Stomach (tissue), 9 donors: ENCODE measurements around the gene AKIP1. TPM values are rescaled to one million over a fixed set of nuclear protein-coding genes. Genes with fewer than 3 reads are reported as not detected.

Source experiments
- DNase-seq, 2 donors: peaks; one replicate each; pipeline versions ENCODE4 v3.0.0 to v3.0.0-alpha.2; 2013 to 2019
- H3K27ac ChIP-seq, 5 donors: fragments of 200-600 bp in 4 of 5; sonication (generic) in 4 of 5; one replicate each; pipeline ENCODE4 v1.5.1; 2013 to 2019; ENCODE audit warnings: mild to moderate bottlenecking in 1 of 5, moderate library complexity in 1 of 5
- H3K27me3 ChIP-seq, 3 donors: fragments of 200-600 bp; sonication (generic); one replicate each; pipeline ENCODE4 v1.5.1; 2017 to 2019; ENCODE audit warnings: mixed run types in 1 of 3
- H3K36me3 ChIP-seq, 4 donors: fragments of 200-600 bp; sonication (generic); 1 replicate in 3 of 4; 2 replicates in 1 of 4; pipeline ENCODE4 v1.5.1; 2016 to 2019
- H3K4me1 ChIP-seq, 4 donors: fragments of 200-600 bp; sonication (generic); one replicate each; pipeline ENCODE4 v1.5.1; 2016 to 2019
- H3K4me3 ChIP-seq, 4 donors: fragments of 200-600 bp; sonication (generic) in 3 of 4; one replicate each; pipeline ENCODE4 v1.5.1; 2016 to 2019; ENCODE audit warnings: mild to moderate bottlenecking in 1 of 4
- H3K9me3 ChIP-seq, 4 donors: fragments of 200-600 bp; sonication (generic); one replicate each; pipeline ENCODE4 v1.5.1; 2016 to 2019
- EP300 ChIP-seq: sonication (generic); formaldehyde crosslinking; IDR thresholded peaks from one replicate; pipeline ENCODE4 v1.6.1; 2017; ENCODE audit warnings: antibody characterized with exemption
- POLR2A ChIP-seq, 4 donors: fragments of 450-650 bp; IDR thresholded peaks; one replicate each; pipeline ENCODE4 v1.6.1; 2016; ENCODE audit warnings: antibody characterized with exemption in 4 of 4, control low read depth in 2 of 4, mild to moderate bottlenecking in 1 of 4, moderate library complexity in 1 of 4
- POLR2AphosphoS5 ChIP-seq, 3 donors: sonication (generic); formaldehyde crosslinking; IDR thresholded peaks; one replicate each; pipeline ENCODE4 v1.6.1; 2016; ENCODE audit warnings: antibody characterized with exemption in 3 of 3
- WGBS, 5 donors: extraction: QIAGEN DNeasy Blood & Tissue Kit in 3 of 5; methylation state at CpG; one replicate each; pipeline versions ENCODE4 v1.1.5 to v1.1.7; 2013 to 2018; 5-methylcytosine and 5-hydroxymethylcytosine counted together
- intact Hi-C: fragments of 100-400 bp; cut with DNase I; formaldehyde crosslinking; loops from one replicate; pipeline ENCODE4 v1.15.1; 2023; ENCODE audit warnings: low total_unique reads
- polyA plus RNA-seq, 3 donors: library from polyadenylated mRNA; stranded (reverse); fragments of 200-250 nt; gene quantifications; one replicate each; pipeline ENCODE4 v1.2.3, GENCODE V29; 2013
- total RNA-seq, 5 donors: library from RNA; depleted of rRNA; stranded (reverse); fragments of >200 nt; gene quantifications; one replicate each; pipeline versions ENCODE4 v1.1.0 to v1.2.3, GENCODE V29; 2014 to 2016
- TF ChIP-seq, protein P1 (sequence below), 7 experiments: fragments of 450-650 bp in 4 of 7; fragments of 200-600 bp in 3 of 7; sonication (generic) in 3 of 7; IDR thresholded peaks; one replicate each; pipeline ENCODE4 v1.5.1; 2016 to 2019; ENCODE audit warnings: antibody characterized with exemption in 7 of 7, control low read depth in 2 of 7, mild to moderate bottlenecking in 1 of 7
- donor health status: healthy with polysubstance abuse.
- donor health status: Bipolar disorder and iron deficiency.
- donor health status: healthy.

The AKIP1 gene
- total and polyA plus RNA-seq, 8 donors: 0.89 to 26.8 (median 20.4) TPM; not detected in 1

- intact Hi-C loops: no loop called here
- Histone ChIP-seq H3K27ac (peak overlapping the region; percentile 7 to 94 (median 89)), H3K36me3 (no peaks in the 10 kb centered on the region), H3K27me3 (no peaks in the 10 kb centered on the region), H3K4me1 (peaks cover 24 to 46% (median 37%) of the 10 kb centered on the region in 4 donors), H3K4me3 (peak overlapping the region; percentile 71 to 90 (median 78)), H3K9me3 (no peaks in the 10 kb centered on the region)
- 0 to 5% (median 0%) methylated on average over 8 to 19 of the region's 19 CpGs for WGBS, 5 donors
- no peak for TF ChIP-seq POLR2A (IDR thresholded peaks at IDR 0.05)
- TF ChIP-seq EP300: no peak
- TF ChIP-seq, protein P1, sequence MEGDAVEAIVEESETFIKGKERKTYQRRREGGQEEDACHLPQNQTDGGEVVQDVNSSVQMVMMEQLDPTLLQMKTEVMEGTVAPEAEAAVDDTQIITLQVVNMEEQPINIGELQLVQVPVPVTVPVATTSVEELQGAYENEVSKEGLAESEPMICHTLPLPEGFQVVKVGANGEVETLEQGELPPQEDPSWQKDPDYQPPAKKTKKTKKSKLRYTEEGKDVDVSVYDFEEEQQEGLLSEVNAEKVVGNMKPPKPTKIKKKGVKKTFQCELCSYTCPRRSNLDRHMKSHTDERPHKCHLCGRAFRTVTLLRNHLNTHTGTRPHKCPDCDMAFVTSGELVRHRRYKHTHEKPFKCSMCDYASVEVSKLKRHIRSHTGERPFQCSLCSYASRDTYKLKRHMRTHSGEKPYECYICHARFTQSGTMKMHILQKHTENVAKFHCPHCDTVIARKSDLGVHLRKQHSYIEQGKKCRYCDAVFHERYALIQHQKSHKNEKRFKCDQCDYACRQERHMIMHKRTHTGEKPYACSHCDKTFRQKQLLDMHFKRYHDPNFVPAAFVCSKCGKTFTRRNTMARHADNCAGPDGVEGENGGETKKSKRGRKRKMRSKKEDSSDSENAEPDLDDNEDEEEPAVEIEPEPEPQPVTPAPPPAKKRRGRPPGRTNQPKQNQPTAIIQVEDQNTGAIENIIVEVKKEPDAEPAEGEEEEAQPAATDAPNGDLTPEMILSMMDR (IDR thresholded peaks at IDR 0.05): no peak
- TF ChIP-seq POLR2AphosphoS5 (IDR thresholded peaks at IDR 0.05): no peak
- no peak for DNase-seq
Measured at GRCh38 chr11:8910649-8911026, 351 bp upstream of the AKIP1 start.

DNA sequence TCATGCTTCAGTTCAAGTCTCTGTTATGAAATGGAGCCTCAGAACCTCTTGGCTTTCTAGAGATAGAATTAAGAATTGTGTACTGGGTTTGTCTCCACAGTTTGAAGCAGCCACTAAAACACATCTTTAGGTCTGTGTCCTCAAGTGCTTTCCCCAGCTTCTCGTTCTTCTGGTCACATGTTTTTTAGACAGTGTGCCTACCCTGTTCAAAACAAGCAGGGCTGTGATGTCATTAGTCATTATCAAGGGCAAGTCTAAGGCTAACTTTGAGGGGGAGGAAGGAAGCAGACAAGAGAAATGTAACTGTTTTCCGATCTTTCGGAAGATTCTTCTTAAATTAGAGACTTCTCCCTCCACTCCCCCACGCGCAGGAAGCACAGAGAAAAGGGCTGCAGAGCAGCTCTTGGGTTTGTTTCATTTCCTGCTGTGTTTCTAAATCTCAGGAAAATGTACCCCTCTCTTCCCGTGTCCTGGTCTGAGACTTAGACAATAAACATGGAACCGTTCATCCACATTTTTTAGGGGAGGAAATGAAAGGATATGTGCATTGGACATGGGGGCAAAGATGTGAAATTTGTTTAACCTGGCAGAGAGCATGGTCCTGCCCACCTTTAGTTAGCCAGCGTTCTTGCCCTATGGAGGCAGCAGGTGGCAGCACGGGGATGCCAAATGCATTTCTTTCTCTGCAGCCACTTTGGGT, 3.1 kb downstream of the AKIP1 start:
- H3K9me3 ChIP-seq: no peaks in the 10 kb centered on the region
- 8 to 18% (median 15%) methylated on average over 9 of the region's 9 CpGs for WGBS, 5 donors
- TF ChIP-seq, protein P1 (IDR thresholded peaks at IDR 0.05): peak in 4 of 7 experiments; percentile 30 to 63 (median 41)
- TF ChIP-seq POLR2A (IDR thresholded peaks at IDR 0.05) (no peak), EP300 (no peak), POLR2AphosphoS5 (IDR thresholded peaks at IDR 0.05) (peak in 1 of 3 donors; percentile 18)
- intact Hi-C loops: no loop called here
- peak overlapping the region in 3 of 4 donors; percentile 5 to 32 (median 23) for H3K4me3 ChIP-seq
- peaks cover 3 to 32% (median 24%) of the 10 kb centered on the region in 4 donors for H3K36me3 ChIP-seq
- H3K27ac ChIP-seq: peak overlapping the region in 4 of 5 donors; percentile 41 to 76 (median 73)
- peaks cover 24 to 66% (median 48%) of the 10 kb centered on the region in 4 donors for H3K4me1 ChIP-seq
- no peaks in the 10 kb centered on the region for H3K27me3 ChIP-seq
- DNase-seq: peak in 1 of 2 donors; percentile 74

- TF ChIP-seq POLR2AphosphoS5 (IDR thresholded peaks at IDR 0.05): no peak
- TF ChIP-seq POLR2A (IDR thresholded peaks at IDR 0.05): no peak
- TF ChIP-seq, protein P1 (IDR thresholded peaks at IDR 0.05): peak in 1 of 7 experiments; percentile 1
- TF ChIP-seq EP300: no peak
- peaks cover 22 to 63% (median 47%) of the 10 kb centered on the region in 4 donors for H3K4me1 ChIP-seq
- intact Hi-C loops: no loop called here
- peak overlapping the region in 3 of 5 donors; percentile 41 to 76 (median 72) for H3K27ac ChIP-seq
- 57 to 66% (median 59%) methylated on average over 4 of the region's 4 CpGs for WGBS, 5 donors
- peak overlapping the region in 2 of 4 donors; percentile 5 to 32 for H3K4me3 ChIP-seq
- H3K9me3 ChIP-seq: no peaks in the 10 kb centered on the region
- peaks cover 9 to 37% (median 29%) of the 10 kb centered on the region in 4 donors for H3K36me3 ChIP-seq
- H3K27me3 ChIP-seq: no peaks in the 10 kb centered on the region
- no peak for DNase-seq
Measured at GRCh38 chr11:8914661-8915018, 3.7 kb downstream of the AKIP1 start.

GRCh38 chr11:8917157-8917825, 6.3 kb downstream of the AKIP1 start:
- H3K27me3 ChIP-seq: no peaks in the 10 kb centered on the region
- peak; percentile 42 to 56 for DNase-seq
- H3K27ac ChIP-seq: peak overlapping the region in 4 of 5 donors; percentile 21 to 65 (median 41)
- intact Hi-C loops: no loop called here
- H3K4me1 ChIP-seq: peaks cover 12 to 47% (median 31%) of the 10 kb centered on the region in 4 donors
- no peak overlapping the region for H3K4me3 ChIP-seq
- no peaks in the 10 kb centered on the region for H3K9me3 ChIP-seq
- 50 to 72% (median 66%) methylated on average over 5 of the region's 5 CpGs for WGBS, 5 donors
- TF ChIP-seq, protein P1 (IDR thresholded peaks at IDR 0.05): no peak
- no peak for TF ChIP-seq POLR2AphosphoS5 (IDR thresholded peaks at IDR 0.05)
- TF ChIP-seq EP300: no peak
- no peak for TF ChIP-seq POLR2A (IDR thresholded peaks at IDR 0.05)
- H3K36me3 ChIP-seq: peaks cover 22 to 64% (median 56%) of the 10 kb centered on the region in 4 donors
